Measurements from ENCODE around the gene ANKMY1. TPM values are rescaled to one million over a fixed set of nuclear protein-coding genes. Genes with fewer than 3 reads are reported as not detected.

Gene ANKMY1
- polyA plus RNA-seq, 2 of the 4 experiments (the other 2 are of a cell fraction) = 10.6 to 16.5 TPM

DNA sequence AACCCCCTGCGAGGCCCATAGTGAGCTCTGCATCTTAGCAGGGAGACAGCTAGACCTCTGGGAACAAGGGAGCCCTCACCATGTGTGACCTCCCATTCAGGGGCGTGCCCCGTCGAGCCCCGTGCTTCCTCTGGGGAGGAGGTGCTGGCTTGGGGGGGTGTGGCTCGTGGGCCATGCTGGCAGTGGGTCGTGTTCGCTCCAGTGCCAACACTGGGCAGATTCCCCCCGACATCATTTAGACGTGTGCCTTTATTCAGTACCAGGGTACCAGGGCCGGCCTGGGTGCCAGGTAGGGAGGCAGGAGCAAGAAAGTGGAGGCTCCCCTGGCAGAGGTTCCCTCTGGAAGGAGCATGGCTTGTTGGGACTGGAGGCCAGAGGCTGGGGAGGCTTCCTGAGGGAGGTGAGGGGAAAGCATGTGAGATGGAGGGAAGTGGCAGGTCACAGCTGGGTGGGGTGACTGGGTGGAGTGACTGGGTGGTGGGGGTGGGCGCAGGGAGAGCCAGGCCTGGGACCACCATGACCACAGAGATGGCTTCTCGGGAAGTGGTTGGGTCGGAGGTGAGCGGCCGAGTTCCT, 107.2 kb downstream of the ANKMY1 start:
- CTCF ChIA-PET = interaction anchor here (0.7 to 5.8 kb wide), 7 partner anchors 9 to 831 kb away, joined by 3 to 29 read pairs (median 4); partner anchors contain the start of gene GPC1
- Histone ChIP-seq H3K9me3 (no peaks in the 10 kb centered on the region), H3K4me3 (no peak overlapping the region), H3K27ac (peak overlapping the region in 1 of 2 experiments; percentile 92; a peak in 3 of 6 replicates), H3K4me1 (peaks cover 57% of the 10 kb centered on the region), H3K4me2 (peak overlapping the region; percentile 92)
- TF ChIP-seq RCOR1 (IDR thresholded peaks at IDR 0.05; ENCODE audit: low read depth, low read length) (no peak), MYC (IDR thresholded peaks at IDR 0.05; ENCODE audit: borderline replicate concordance, low read length) (no peak), SREBF2 (IDR thresholded peaks at IDR 0.05) (no peak), POLR2AphosphoS2 (conservative IDR thresholded peaks at IDR 0.05; ENCODE audit: low read length) (0 out of 2 replicates have a peak, but pooled peaks have one; percentile 3)
- TF ChIP-seq, protein P1, sequence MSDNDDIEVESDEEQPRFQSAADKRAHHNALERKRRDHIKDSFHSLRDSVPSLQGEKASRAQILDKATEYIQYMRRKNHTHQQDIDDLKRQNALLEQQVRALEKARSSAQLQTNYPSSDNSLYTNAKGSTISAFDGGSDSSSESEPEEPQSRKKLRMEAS (IDR thresholded peaks at IDR 0.05) = 0 out of 2 replicates have a peak, but pooled peaks have one; percentile 20
- DNase-seq (ENCODE audit: low read depth in 1 of 2, low spot score in 1 of 2) (no peak), FAIRE-seq (no peak), ATAC-seq (peak in 1 of 2 experiments; percentile 9; a peak in 3 of 6 replicates)
- POLR2A ChIA-PET = no interaction called here
- WGBS (ENCODE audit: missing lambda C conversion rate) = 61% methylated on average over 12 of the region's 16 CpGs

DNA sequence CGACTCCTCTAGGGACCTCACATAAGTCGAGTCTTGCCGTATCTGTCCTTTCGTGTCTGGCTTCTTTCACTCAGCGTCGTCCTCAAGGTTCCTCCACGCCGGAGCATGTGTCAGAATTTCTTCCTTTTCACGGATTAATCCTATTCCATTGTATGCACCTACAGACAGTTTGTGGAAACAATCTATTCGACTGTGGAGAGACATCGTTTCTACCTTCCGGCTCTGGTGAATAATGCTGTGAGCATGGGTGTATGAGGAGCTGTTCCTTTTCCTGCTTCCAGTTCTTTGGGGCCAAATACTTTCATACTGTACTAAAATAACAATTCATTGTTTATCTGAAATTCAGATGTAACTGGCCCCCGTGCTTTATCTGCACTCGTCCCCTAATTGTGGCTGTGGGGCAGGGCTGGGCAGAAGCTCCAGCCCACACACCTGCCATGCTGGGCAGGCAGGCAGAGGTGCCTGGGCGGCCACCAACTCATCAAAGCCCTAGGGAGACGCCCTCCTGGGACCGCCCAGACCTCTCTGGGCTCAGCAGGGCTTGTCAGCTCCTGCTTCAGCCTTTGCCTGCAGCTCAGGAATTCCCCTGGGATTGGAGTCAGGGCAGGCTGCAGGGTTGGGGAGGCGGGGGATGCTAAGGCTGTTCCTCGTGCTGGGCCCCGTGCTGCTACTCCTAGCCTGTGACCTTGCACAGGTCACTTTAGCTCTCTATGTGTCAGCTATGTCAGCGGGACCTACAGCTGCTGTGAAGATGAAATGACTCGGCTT, 107.8 kb downstream of the ANKMY1 start:
- H3K9me3 ChIP-seq = no peaks in the 10 kb centered on the region
- ATAC-seq = peak; percentile 2 to 38; a peak in 4 of 6 replicates
- H3K4me3 ChIP-seq = no peak overlapping the region
- peaks cover 50% of the 10 kb centered on the region for H3K4me1 ChIP-seq
- H3K4me2 ChIP-seq = peak overlapping the region; percentile 49
- ChIA-PET POLR2A (no interaction called here), CTCF (interaction anchor here (0.9 to 5.8 kb wide), 5 partner anchors 9 to 241 kb away, joined by 3 to 29 read pairs (median 3); no protein-coding TSS in a partner anchor)
- H3K27ac ChIP-seq = peak overlapping the region in 1 of 2 experiments; percentile 92; a peak in 3 of 6 replicates
- TF ChIP-seq HOXA7 (CRISPR knock-in tag; IDR thresholded peaks at IDR 0.05) (no peak), HDAC2 (IDR thresholded peaks at IDR 0.05) (no peak), MAFK (IDR thresholded peaks at IDR 0.05; ENCODE audit: partially characterized antibody) (no peak), NFE2L2 (conservative IDR thresholded peaks at IDR 0.05; ENCODE audit: low read length) (no peak), HOXB13 (CRISPR knock-in tag; IDR thresholded peaks at IDR 0.05; ENCODE audit: low read depth) (no peak), EHMT2 (IDR thresholded peaks at IDR 0.05; ENCODE audit: low read depth) (no peak), ZFP36 (IDR thresholded peaks at IDR 0.05; ENCODE audit: borderline replicate concordance, partially characterized antibody) (no peak), RAD21 (conservative IDR thresholded peaks at IDR 0.05 in 1 of 2, IDR thresholded peaks at IDR 0.05 in 1 of 2) (no peak), MAZ (IDR thresholded peaks at IDR 0.05; ENCODE audit: borderline replicate concordance, low read depth, low read length) (no peak), TFCP2L1 (CRISPR knock-in tag; IDR thresholded peaks at IDR 0.05) (no peak), KDM1A (IDR thresholded peaks at IDR 0.05; ENCODE audit: low read depth) (no peak), KDM5A (IDR thresholded peaks at IDR 0.05) (no peak), MYC (IDR thresholded peaks at IDR 0.05; ENCODE audit: borderline replicate concordance, low read length) (no peak), CHD4 (IDR thresholded peaks at IDR 0.05; ENCODE audit: borderline replicate concordance) (no peak), JUNB (IDR thresholded peaks at IDR 0.05) (no peak)
- TF ChIP-seq, protein P2, sequence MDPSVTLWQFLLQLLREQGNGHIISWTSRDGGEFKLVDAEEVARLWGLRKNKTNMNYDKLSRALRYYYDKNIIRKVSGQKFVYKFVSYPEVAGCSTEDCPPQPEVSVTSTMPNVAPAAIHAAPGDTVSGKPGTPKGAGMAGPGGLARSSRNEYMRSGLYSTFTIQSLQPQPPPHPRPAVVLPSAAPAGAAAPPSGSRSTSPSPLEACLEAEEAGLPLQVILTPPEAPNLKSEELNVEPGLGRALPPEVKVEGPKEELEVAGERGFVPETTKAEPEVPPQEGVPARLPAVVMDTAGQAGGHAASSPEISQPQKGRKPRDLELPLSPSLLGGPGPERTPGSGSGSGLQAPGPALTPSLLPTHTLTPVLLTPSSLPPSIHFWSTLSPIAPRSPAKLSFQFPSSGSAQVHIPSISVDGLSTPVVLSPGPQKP (IDR thresholded peaks at IDR 0.05; ENCODE audit: low read depth, low read length) = no peak
- WGBS (ENCODE audit: missing lambda C conversion rate) = 61% methylated on average over 17 of the region's 22 CpGs
- DNase-seq (ENCODE audit: low read depth in 1 of 2, low spot score in 1 of 2) = peak in 1 of 2 experiments; percentile 50
- no peak for FAIRE-seq
